HG03521 (cell line): ENCODE data around the gene THSD4.

Experiments used
- ATAC-seq: cut with Tn5 transposase; IDR thresholded peaks from one replicate; pipeline ENCODE4 v1.9.1; 2021; ENCODE audit warnings: mild to moderate bottlenecking, moderate library complexity; ENCODE audit not compliant: unreplicated experiment

Gene THSD4

GRCh38 chr15:71808311-71809020 lies 693.2 kb downstream of the THSD4 start:
- no peak for ATAC-seq

DNA sequence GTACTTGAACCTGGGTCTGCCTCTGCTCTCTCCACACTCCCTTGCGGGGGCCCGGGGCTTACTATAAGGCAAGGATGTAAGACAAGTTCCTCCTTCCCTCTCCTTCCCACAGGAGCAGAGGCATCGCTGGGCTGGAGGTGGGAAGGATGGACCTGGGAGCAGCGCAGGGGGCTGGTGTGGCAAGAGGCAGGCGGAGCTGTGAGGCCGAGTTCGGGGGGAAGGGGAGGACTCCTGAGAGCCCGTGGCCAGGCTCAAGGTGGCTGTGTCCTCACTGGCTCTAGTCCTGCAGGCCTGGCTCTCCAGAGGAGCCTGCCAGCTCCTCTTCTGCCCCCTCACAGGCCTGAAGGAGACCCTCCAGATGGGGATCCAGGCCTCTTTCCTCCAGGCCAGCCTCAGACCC lies 694.1 kb downstream of the THSD4 start:
- ATAC-seq: no peak

GRCh38 chr15:71810256-71811035 lies 695.2 kb downstream of the THSD4 start, which contains the start of gene NR2E3:
TSS of gene NR2E3 (plus strand) at chr15:71810554. CDS start at chr15:71810744, 190 bp downstream.
- no peak for ATAC-seq

GRCh38 chr15:71811036-71811736 lies 695.9 kb downstream of the THSD4 start:
- no peak for ATAC-seq

DNA sequence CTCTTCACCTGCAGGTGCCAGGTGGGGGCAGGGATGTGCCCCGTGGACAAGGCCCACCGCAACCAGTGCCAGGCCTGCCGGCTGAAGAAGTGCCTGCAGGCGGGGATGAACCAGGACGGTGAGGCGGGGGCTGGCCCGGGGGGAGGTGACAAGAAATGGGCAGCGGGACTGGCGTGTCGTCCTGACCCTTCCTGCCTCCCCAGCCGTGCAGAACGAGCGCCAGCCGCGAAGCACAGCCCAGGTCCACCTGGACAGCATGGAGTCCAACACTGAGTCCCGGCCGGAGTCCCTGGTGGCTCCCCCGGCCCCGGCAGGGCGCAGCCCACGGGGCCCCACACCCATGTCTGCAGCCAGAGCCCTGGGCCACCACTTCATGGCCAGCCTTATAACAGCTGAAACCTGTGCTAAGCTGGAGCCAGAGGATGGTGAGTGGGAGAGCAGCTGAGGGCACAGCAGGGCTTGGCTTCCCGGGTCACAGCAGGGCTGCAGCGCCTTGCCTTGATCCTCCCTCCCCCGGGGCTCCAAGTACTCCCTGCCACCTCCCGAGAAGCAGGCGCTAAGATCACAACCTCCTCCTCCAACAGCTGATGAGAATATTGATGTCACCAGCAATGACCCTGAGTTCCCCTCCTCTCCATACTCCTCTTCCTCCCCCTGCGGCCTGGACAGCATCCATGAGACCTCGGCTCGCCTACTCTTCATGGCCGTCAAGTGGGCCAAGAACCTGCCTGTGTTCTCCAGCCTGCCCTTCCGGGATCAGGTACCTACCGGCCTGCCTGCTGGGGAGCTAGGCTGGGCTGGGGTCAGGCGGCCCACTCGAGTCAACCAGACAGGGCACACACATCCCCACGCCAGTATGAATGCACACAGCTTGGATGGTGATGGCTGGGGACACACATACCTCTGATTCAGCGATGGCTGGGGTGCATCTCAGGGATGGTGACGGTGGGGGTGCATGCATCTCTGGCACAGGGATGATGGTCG lies 696.8 kb downstream of the THSD4 start:
- ATAC-seq: no peak

- no peak for ATAC-seq
Observed at GRCh38 chr15:71812966-71813722, 697.9 kb downstream of the THSD4 start.

DNA sequence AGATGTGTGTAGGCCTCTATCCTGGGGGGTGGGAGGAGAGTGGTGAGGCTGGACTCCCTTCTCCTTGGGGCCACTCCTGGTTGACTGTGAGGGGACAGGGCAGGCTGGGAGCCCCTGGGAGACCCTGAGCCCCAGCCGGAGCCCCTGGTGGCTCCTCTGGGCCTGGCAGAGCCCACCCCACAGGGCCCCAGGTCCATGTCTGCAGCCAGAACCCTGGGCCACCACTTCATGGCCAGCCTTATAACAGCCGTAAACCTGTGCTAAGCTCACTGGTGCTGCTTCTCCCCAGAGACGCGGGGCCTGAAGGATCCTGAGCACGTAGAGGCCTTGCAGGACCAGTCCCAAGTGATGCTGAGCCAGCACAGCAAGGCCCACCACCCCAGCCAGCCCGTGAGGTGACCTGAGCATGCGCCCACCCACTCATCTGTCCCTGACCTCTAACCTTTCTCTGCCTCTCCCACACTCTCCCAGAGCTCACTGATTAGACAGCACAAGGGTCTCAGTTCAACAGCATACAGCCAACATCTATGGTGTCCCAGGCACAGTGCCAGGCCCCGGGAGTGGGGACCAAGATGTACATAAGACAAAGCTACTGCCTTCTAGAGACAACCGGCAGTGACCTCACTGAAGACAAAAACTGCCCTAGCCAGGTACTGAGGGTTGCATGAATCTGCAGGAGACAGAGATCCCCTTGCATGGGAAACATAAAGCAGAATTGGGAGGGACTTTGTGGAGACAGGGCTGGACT lies 698.6 kb downstream of the THSD4 start:
- ATAC-seq: no peak

DNA sequence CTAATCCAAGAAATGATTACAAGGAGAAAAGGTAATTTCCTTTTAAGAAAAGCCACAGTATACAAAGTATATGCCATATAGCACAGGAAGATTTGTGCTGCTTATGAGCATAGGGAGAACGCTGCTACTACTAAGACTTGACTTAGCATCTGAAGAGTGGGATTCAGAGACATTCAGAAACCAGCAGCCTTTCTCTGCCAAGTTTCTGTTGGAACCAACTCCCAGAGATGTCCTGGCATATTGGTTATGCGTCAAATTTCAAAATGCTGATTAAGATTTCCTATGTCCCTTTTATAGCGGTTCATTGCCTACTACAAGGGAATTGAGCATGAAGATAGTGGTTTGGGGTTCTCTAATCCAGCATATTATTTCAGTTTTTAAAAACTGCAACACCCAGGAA lies 700.0 kb downstream of the THSD4 start:
- ATAC-seq: no peak

- no peak for ATAC-seq
Observed at GRCh38 chr15:71817351-71817750, 702.1 kb downstream of the THSD4 start.

- no peak for ATAC-seq
Observed at GRCh38 chr15:71820127-71820526, 704.9 kb downstream of the THSD4 start.

DNA sequence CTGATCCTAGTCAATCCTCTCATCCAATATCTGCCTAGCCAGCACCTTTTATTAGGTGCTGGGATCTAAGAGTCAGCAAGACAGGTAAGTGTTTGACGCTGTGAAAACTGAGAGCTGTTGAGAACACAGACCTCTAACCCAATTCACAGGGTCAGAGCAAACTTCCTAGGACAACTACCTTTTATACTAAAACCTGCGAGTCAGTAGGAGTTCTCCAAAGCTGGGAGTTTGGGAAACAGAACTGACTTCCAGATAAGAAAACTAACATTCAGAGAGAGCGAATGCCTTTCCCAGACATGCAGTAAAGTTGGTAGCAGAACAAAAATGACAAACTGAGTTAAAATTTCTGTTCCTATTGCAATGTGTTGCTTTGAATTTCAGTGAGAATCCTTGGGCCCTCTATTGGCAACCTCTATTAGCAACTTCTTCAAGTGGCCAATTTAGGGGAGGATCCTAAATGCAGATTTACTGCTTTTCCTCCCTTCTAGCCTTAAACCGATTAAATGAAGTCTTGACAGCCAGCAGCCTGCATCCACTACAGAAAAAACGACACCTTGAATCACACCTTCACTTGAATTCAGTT lies 706.4 kb downstream of the THSD4 start:
- no peak for ATAC-seq

DNA sequence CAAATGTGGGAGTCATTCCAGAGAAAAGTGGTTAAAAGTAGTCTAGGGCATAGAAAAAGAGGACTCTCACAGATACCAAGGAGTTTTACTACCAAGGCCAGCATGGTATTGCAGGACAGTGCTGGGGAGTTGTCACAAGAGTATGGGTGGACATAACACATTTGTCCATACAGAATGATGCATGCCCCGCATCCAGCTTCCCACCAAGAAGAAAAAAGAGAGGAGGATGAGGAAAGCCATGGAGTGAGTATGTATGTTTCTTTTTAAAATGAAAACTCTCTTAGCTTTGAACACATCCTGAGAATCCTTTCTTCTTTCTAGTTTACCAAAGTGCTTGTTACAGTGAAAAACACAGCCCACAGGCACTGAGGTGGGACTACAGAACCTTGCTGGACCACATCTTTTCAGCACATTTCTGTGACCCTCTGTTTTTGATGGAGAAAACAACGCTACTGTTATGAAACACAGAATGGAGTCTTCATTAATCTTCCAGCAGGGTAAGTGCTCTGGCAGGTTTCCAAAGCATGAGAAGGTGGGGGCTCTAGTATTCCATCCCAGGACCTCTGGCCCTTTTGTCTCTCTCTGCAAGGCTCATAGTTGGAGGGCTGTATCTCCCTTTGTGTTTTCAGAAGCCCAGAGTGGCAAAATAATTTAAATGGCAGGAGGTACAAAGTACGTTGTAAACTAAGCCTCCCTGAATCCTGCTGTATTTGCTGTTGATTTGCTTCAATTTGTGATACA lies 707.8 kb downstream of the THSD4 start:
- no peak for ATAC-seq

- ATAC-seq: no peak
Observed at GRCh38 chr15:71823801-71824200, 708.5 kb downstream of the THSD4 start.

GRCh38 chr15:71825021-71825730 lies 709.9 kb downstream of the THSD4 start:
- ATAC-seq: no peak

DNA sequence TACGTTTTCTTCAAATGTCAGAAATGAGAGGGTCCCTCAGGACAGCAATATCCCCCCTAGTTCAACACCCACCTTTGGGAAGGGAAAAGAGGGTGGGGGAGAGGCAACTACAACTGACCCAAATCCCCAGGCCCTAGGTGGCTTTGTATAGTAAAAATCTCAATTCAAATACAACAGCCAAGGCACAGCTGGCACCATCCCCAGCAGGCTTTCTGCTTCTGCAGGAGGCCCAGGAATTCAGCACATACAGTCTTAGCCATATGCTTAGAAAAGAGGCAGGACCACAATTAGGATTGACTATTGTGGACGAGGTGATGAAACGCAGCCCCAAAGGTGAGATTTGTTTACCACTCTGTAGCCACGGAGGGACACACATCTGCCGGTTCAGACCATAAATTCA lies 710.9 kb downstream of the THSD4 start:
- no peak for ATAC-seq

- no peak for ATAC-seq
Observed at GRCh38 chr15:71830981-71831380, 715.7 kb downstream of the THSD4 start.
